PC-9 (cell line): Measurements from ENCODE around the gene KIAA1328.

Experiments
- EZH2 ChIP-seq: fragments of 200-600 bp; sonication (generic); IDR thresholded peaks from 2 replicates; pipeline ENCODE4 v1.8.0; 2017; ENCODE audit warnings: antibody characterized with exemption, low read depth
- TF ChIP-seq, protein P1 (sequence below): fragments of 200-600 bp; sonication (generic); conservative IDR thresholded peaks from 2 replicates; pipeline ENCODE4 v1.6.1; 2017; ENCODE audit warnings: mixed run types, antibody characterized with exemption, mild to moderate bottlenecking, moderate library complexity

DNA sequence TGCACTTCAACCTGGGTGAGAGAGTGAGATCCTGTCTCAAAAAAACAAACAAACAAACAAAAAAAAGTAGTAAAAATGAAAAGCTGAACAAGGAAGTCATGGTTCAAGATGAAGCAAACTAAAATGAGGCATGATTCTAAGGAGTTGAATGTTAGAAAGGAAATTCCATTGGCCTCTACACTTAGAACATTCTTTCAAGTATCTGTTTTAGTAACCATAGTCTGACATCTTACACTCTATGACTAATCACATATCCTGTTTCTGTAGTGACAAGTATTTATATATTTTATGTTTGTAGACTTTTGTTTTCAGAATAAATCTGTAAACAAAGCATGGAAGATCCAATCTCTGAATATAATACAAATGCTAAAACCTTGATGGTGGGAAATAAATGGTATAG is 164.1 kb downstream of the KIAA1328 start:
- TF ChIP-seq, protein P1, sequence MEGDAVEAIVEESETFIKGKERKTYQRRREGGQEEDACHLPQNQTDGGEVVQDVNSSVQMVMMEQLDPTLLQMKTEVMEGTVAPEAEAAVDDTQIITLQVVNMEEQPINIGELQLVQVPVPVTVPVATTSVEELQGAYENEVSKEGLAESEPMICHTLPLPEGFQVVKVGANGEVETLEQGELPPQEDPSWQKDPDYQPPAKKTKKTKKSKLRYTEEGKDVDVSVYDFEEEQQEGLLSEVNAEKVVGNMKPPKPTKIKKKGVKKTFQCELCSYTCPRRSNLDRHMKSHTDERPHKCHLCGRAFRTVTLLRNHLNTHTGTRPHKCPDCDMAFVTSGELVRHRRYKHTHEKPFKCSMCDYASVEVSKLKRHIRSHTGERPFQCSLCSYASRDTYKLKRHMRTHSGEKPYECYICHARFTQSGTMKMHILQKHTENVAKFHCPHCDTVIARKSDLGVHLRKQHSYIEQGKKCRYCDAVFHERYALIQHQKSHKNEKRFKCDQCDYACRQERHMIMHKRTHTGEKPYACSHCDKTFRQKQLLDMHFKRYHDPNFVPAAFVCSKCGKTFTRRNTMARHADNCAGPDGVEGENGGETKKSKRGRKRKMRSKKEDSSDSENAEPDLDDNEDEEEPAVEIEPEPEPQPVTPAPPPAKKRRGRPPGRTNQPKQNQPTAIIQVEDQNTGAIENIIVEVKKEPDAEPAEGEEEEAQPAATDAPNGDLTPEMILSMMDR = no peak
- no peak for TF ChIP-seq EZH2
